Activated CD4-positive, alpha-beta T cell treated with anti-CD3 and anti-CD28 coated beads, Interleukin-2, Interleukin-4, amounts not matched to agents 100 ng/mL and 50 ng/mL, durations not matched to agents 16 hours and 8 hours (primary cell): ENCODE measurements around the gene VAMP2.

Experiments
- DNase-seq: peaks from one replicate; pipeline ENCODE4 v3.0.0-alpha.2; 2020; ENCODE audit warnings: low spot score

Gene VAMP2

DNA sequence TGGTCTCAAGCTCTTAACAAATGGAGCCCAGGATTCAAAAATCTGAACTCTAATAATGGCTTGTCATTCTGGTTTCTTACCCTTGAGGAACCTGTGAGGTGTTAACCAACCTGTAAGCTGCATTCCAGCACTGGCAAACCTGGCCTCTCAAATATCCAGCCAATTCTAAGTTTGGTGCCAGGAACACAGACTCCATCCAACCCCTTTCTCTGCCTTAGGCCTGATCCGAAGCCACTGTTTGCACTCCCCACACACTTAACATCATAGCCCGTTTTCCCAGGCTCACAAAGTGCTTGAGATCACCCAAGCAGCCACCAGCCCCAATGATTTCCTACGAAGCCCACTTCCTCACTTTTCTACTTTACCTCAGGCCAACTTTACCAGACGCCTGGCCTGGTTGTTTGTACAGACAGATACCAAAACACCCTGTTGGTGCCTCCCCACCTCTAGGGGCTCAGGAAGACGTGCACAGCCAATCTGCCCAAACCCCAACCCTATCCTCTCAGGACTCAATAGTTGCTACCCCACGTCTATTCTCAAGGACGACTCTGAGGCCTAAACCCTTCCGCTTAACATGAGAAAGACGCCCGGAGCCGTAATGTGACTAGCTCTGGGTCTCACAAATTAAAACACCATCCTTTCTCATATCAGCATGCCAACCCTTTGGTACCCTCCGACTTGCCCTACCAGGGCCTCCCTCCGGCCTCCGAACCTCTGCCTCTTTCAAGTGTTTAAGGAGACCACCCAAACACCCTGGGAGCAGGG, 7.3 kb downstream of the VAMP2 start:
- DNase-seq: no peak

DNA sequence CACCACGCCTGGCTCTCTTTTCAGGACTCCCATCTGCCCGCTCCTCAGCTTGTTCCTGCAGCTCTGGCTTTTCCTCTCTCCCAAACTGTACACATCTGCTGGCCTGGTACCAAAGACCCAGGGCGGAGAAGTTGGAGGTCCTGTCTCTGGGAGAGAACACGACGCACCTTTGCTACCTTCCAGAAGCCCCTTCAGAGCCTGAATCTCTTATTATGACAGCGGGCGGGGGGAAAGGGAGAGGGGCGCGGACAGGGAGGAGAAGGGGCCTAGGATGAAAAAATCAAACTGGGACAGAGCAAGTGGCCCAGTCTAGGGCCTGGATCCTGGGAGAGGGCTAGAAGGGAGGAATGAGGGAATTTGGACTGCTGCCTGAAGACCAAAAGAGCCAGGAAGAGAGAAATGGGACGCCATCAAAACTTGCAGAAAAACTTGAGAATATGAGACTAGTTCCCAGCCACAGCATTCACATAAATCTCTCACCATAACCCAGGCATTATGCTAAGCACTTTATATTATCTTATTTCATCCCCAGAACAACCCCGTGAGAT, 8.1 kb downstream of the VAMP2 start:
- no peak for DNase-seq

DNA sequence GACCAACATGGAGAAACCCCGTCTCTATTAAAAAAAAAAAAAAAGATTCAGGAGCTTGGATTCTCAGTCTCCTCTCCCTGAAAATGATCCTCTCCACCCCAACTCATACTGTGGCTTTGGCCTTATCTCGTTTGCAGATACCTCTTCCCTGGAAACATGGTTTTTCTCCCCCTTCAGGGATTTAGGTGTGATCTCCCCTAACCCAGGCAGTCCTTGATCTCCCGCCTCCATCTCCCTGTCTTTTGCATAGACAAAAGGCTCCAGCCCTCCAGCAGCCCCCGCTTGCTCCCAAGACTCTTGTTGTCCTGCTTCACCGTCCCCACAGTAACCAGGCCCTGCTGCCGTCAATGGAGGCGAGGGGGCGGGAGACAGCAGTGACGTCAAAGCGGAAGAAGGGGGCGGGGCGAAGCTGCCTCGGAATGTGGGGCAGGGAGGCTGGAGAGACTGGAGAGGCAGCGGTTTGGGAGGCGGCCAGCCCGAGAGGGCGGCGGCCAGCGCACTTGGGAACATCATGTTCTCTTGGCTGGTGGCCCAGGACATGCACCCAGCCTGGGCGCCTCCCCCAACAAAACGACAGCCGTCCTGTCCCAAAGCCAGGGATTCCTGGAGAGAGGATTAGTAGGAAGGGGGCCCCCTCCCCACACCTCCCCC, 8.7 kb downstream of the VAMP2 start:
- DNase-seq: peak; percentile 87

DNA sequence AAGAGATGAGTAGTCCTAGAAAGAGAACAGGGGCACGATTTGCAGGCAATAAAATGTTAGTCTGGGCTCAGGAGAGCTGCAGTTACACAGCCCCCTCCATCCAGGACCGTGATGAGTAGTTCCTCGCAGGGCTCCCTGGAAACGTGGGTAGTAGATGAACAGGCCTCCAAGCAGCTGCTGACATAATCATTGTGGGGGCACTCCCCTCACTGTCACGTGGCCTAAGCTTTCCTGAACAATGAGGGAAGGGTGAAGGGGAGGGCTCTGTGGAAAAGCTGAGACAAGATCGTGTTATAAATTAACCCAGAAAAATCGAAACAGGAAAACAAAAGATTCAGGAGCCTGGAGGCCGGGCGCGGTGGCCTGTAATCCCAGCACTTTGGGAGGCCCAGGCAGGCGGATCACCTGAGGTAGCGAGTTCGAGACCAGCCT, 9.2 kb downstream of the VAMP2 start:
- DNase-seq: no peak

DNA sequence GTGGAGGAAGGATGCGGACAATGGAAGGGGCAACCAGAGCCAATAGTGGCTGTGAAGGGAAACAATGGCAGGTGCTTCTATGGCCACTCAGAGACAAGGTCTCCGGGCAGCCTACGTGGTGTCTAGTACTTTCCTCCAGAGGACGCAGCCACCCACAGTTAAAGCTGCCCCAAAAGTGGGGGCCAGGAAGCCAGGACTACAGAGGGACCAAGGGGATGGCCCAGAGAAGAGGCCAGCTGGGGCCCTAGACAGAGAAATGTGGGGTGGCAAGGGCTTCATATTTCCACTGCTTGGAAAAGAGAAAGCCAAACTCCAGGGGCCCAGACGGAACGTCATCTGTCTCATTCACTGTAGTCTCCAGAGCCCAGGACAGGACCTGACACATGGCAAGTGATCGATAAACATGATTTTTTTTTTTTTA, 9.7 kb downstream of the VAMP2 start:
- DNase-seq: no peak

DNA sequence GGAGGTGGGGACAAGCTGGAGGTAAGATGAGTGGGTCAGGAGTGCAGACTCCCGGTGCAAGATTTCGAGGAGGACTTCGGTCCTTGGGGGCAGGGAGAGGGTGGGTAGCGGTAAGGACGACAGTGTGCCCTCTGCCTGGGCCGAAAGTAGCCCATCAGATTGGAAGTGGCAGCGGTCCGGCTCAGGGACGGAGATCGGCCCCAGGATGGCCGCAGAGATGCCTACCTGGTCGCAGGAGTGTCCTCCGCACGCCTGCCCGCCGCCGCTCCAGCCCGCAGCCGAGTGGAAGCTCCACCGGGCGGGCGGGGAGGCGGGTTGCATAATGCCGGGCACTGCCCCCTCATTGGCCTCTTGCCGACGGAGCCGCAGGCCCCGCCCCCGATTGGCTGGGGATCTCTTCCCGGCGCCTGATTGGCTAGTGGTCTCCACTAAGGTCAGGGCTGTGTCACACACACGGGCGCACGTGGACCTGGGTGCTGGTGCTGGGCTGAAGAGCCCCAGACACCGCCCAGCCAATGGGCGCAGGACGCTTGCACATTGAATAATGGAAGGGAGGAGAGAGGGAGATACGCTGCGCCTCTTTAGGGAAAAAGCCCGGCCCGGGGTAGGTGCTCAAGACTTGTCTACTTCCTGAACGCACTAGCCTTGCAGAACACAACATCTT, 10.5 kb downstream of the VAMP2 start, which contains the start of gene PER1:
PER1 (minus strand) TSS at position 293 of the 664 bp plus-strand sequence. CDS start 1,698 bp downstream, outside the sequence.
- DNase-seq: peak; percentile 95

DNA sequence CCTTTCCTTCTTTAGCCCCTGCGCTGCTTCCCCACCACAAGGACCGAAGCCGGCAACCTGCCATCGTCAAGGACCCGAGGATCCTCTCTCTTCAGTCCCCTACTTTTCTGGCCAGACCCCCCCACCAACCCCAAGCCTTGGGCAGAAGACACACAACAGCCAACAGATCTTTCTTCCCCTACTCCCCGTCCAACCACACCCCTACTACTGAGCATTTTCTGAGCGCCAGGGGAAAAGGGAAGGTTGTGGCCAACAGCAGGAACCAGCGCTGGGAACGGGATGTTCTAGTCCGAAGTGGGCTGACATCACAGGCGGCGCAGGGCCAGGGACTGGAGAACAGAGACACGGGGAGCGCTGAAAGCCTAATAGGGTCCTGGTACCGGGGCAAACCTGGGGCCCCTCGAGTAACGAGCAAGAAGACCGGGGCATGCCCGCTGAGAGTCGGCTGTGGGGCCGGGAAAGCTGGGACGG, 11.1 kb downstream of the VAMP2 start:
- no peak for DNase-seq

DNA sequence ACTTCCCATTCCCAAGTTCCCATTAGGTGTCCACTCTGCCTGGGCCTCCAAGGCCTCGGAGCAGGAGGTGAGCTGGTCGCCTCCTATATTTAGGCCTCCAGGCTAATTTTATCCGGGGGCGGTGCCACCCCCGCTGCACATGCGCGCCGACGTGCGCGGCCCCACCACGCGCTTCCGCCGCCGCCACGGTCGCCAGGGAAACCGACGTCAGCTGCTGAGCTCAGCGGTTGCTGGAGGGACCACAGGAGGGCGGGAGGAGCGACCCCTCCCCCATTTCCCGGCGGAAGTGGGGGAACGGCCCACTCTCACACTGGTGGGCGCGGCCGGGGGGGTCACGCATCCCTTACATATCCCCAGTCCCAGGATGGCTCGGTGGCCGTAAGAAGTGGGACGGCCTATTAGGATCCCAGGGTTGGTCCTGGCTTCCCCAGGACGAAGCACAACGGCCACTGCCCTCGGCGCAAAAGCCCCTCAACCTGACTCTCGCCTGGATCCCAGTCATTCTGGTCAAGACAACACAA, 11.6 kb downstream of the VAMP2 start:
- peak; percentile 90 for DNase-seq

DNA sequence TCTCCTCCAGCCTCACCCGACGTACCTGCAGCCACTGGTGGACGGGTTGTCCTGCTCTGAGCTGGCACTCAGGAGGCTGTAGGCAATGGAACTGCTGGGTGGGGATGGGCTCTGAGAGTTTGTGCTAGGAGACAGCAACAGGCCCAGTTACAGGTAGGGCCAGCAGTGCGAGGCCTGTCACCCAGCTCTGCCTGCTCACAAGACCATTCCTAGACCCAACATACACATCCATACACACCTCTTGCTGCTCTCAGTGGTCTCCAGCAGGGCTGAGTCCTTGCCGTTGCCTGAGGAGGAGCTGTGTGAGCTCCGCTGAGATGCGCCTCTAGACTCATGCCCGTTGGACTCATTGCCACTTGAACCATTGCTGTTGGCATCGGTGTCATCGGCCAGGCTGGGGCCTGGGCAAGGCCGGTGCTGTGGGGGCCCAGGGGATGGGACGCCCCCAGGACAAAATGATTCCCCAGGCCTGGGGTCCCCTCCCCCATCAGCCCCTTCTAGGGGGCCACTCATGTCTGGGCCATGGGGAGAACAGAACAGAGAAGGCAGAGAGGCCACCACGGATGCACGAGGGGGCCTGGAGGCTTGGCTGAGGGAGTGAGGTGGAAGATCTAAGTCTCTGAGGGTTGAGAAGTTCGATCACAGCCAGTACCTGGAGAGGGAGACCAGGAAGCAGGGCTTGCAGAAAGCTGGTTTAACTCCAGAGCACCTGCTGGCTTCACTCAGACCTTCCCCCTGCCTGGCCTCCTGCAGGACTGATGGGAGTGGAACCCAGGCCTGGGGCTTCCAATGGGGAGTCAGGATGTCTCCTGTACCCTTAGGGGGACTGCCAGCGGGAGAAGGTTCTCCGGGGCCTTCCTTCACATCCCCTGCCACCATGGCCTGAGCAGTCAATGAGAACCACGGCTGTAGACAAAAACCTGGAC, 12.3 kb downstream of the VAMP2 start:
- no peak for DNase-seq

DNA sequence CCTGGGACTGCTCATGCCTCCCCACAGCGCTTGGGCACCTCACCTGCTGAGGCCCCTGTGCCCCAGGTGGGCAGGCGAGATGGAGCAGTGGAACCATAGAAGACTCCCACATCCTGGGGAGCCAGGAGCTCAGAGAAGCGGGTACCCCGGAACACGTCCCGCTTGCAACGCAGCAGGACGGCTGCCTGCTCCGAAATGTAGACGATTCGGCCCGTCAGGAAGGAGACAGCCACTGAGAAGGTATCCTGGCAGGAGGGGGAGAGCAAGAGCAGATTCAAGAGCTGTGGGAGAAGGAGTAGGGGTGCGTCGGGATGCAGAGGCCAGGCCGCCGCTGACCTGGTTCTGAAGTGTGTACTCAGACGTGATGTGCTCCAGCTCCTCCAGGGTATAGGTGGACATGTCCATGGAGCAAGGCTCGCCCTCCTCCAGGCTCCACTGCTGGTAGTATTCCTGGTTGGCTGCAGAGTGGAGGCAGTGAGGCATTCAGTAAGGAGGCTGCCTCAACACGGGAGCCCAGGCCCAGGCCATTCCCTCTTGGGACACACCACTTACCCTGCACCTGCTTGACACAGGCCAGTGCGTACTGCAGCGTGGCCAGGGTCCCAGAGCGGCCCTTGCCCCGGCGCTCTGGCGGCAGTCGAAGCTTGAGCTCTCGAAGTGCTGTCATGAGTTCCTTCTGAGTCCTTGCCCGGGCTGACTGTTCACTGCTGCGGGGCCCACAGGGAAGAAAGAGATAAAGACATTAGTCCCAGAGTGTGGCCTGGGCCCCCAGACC, 13.1 kb downstream of the VAMP2 start:
- no peak for DNase-seq

DNA sequence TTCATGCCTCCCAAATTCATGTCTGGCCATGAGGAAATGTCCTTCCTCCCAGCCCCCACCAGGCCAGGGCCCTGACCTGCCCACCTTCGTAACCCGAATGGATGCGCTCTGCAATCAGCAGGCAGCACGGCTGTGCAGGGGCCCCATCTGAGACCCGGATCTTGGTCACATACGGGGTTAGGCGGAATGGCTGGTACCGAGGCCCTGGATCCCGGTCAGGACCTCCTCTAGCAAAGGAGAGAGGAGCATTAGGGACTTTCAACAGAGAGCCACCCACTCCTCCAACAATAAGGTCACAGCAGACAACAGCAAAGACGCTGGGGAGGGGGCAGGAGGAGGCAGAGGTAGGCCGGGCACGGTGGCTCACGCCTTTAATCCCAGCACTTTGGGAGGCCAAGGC, 14.2 kb downstream of the VAMP2 start:
- no peak for DNase-seq

DNA sequence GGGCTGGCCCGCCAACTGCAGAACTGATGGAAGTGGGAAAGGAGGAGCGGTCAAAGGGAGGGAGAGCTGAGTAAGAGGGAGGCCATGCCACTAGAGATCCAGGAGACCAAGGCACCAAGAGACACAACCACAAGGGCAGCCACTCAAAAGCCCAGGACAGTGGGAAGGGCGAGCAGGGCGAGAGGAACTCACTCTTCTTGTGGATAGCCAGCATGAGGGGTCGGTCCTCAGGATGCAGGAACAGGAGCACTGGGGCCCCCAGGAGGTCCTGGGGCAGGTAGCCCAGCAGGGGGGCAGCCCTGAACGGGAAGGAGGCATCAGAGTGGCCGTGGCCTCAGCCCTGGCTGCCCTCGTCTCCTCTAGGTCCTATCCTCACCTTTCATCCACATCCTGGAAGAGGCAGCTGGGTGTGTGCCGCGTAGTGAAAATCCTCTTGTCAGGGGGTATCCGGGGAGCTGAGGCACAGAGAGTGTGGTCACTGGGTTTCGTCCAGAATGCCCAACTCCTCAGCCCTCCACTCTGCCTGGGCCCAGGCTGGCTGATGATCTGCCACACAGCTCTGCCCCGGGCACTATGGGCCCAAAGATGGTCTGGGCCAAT, 14.8 kb downstream of the VAMP2 start:
- DNase-seq: no peak

DNA sequence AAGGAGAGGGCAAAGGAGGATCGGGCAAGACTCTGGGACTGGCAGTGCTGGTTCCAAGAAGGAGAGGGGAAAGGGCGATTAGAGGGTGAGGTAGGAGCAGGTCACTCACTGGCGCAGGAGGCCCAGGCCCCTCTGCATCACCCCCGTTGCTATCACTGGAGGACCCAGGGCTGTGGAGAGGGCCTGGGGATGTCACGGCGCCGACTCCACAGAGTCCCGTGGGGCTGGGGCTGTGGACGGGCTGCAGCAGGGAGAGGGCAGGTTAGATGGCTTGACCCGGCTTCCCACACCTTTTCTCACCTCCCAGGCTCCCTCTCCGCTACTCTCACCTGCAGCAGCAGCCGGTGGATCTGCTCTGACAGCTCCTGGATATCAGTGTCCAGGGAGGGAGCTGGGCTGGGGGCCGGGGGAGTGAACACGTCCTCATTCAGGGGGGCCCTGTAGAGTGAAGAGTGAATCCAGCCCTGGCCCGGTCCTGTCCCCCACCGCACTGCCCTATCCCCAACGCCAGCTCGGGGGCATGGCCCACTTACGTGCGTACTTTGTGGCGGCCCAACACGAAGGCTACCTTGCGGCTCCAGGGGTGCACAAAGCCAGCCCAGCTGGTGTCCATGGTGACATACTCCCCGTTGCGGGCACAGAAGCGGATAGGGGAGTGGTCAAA, 15.5 kb downstream of the VAMP2 start:
- no peak for DNase-seq

DNA sequence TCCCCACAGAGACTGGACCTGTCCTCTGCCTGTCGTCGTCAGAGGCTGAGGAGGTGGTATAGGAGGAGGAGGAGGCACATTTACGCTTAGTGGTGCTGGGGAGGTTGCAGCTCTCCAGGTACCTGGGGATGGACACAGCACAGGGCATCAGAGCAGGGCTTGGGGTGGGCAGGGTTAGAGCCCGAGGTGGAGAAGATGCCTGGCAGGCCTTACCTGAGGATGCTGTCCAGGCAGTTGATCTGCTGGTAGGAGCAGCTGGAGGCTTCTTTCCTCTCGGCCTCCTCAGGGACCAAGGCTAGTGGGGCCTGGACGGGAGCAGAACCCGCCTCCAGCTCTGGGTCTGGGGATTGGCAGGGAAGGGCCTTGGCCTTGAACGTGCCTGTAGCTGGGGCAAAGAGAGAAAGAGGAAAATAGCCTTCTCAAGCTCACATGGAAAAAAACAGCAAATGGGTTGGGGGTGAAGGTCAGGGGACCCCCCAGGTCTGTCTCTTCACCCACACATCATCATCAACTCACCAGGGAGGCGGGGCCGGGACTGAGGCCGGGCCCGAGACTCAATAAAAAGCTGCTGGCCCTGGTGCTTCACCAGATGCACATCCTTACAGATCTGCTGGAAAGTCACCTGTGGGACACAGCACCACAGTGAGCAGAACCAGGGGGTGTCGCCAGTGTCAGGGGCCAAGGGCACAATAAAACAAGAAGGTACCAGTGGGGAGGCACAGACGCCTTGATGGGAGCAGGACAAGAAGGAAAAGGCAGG, 16.2 kb downstream of the VAMP2 start:
- no peak for DNase-seq

DNA sequence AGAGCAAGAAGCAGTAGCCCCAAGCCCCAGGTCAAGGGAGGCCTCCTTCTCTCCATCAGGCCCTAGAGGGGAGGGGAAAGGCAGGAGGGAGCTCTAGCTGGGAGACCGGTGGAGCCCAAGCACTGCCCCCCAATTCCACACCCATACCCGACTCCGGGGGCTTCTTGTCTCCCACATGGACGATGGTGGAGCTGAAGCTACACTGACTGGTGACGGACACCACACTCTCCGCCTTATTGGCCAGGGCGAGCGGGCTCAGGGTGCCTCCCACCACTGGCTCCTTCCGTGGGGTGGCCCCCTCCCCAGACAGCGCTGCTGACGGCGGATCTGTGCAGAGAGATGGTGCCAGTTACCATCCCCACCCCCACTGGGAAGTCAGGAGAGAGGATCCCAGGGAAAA, 16.9 kb downstream of the VAMP2 start:
- DNase-seq: no peak

DNA sequence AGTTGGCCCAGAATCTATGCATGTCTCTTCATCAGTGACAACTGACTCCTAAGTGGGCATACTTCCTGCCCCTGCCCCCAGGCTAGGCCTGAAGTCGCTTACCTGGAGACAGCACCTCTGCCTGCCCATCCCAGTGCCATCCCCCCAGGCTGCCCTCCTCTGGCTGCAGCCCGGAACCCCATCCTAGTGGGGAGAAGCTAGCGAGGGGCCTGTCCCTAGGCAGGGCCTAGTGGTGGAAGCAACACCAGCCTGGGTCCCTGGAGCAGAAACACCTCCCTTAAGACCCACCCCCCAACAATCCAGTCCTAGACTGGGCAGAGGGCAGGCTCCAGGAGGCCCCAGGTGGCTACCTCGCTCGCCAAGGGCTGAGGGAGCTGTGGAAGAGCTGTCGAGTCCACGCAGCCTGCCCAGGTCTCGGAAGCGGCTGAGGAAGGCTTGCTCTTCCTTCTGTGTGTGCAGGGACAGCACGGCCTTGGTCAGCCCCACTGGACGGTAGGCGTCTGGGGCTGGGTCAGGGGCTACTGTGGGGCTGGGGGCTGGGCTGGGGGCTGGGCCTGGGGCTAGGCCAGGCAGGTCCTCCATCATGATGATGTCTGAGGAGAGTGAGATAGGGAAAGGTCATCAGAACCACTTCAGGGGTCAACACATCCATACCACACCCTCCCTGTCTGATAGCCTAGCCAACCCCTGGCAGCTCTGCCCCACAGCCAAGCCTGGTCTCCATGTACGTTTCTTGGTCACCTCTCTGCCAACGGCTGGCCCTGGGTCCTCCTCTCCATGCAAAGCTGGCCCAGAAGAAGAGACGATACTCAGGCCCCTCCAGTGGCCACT, 18.1 kb downstream of the VAMP2 start:
- no peak for DNase-seq

DNA sequence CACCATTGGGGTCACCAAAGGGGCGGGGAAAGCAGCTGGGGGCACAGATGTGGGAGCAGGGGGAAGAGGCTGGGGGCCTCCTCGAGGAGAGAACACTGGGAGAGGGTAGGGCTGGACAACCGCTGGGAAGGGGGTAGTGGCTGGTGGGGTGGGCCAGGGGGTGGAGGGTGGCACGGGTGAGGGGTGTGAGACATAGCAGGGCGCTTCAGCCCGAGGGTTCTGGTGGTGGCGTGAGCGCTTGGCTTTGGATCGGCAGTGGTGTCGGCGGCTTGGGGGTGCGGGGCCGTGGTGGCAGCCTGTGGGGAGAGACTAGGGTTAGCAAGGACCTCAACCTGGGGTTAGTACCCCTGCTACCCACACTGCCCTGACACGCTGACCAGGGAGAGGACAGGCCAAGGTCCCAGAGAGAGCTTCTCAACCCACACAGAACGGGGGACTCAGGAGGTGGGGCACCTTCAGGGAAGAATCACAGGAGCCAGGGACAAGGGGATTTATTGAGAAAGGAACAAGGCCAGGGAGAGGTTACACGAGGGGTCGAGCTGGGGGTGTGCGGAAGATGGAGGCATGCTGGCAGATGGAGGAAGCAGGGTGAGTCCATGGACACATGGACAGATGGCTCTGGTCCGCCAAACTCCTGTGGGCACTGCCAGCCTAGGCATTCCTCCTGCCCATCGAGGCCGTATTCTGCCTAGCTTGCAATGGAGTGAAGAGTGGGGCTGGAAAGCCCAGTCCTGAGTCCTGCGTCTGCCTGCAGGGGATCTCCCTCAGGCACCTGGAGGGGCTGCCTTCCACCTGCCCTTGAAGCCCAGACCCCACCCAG, 19.0 kb downstream of the VAMP2 start:
- no peak for DNase-seq
